IMR-90 (cell line): Measurements from ENCODE around the gene KRTAP10-11. TPM values are rescaled to one million over a fixed set of nuclear protein-coding genes. Genes with fewer than 3 reads are reported as not detected.

ENCODE experiments used
- ATAC-seq: fragments of 200-7000 bp; cut with Tn5 transposase; 2 replicates; pipeline ENCODE4 v1.9.1; 2020; ENCODE audit warnings: low read depth, mild to moderate bottlenecking, moderate library complexity
- BruUV-seq: library from RNA; stranded (reverse); fragments of 400-500 nt; replicated peaks from 2 replicates; lab custom pipeline; 2021; lab: Mats Ljungman, UMichigan
- CTCF ChIA-PET: fragments of 300-600 bp; formaldehyde crosslinking; extraction: SDS; loops from one replicate; lab custom pipeline; 2021; ENCODE audit warnings: antibody characterized with exemption; lab: Yijun Ruan, JAX
- POLR2A ChIA-PET: fragments of 300-600 bp; sonication (Branson Sonifier 250); formaldehyde crosslinking; loops from one replicate; lab custom pipeline; 2022; ENCODE audit warnings: antibody characterized with exemption; ENCODE audit not compliant: unreplicated experiment; lab: Charles Lee
- DNase-seq: peaks from one replicate; pipeline ENCODE4 v3.0.0; 2013
- H2AFZ ChIP-seq: replicated peaks from 2 replicates; pipeline ENCODE3; 2013; ENCODE audit warnings: low read length, mild to moderate bottlenecking; ENCODE audit not compliant: poor library complexity
- H2AK5ac ChIP-seq: 2 replicates; pipeline ENCODE4 v1.6.1; 2013; ENCODE audit warnings: low read depth, low read length, inconsistent platforms
- H2AK9ac ChIP-seq: replicated peaks from 2 replicates; pipeline ENCODE3; 2013; ENCODE audit warnings: mild to moderate bottlenecking, low read depth, low read length, moderate library complexity; ENCODE audit not compliant: poor library complexity
- H2BK120ac ChIP-seq: 2 replicates; pipeline ENCODE4 v1.6.1; 2013; ENCODE audit warnings: low read depth, low read length, inconsistent platforms
- H2BK15ac ChIP-seq: 3 replicates; pipeline ENCODE4 v1.6.1; 2013; ENCODE audit warnings: low read depth, low read length, inconsistent platforms
- H2BK20ac ChIP-seq: 2 replicates; pipeline ENCODE4 v1.6.1; 2013; ENCODE audit warnings: low read depth, mild to moderate bottlenecking, inconsistent platforms, low read length, moderate library complexity
- H2BK5ac ChIP-seq: 2 replicates; pipeline ENCODE4 v1.6.1; 2013; ENCODE audit warnings: mild to moderate bottlenecking, low read depth, low read length, inconsistent platforms; ENCODE audit not compliant: poor library complexity, severe bottlenecking
- H3K14ac ChIP-seq: replicated peaks from 2 replicates; pipeline ENCODE4 v1.6.1; 2013; ENCODE audit warnings: low read depth, low read length, inconsistent platforms
- H3K18ac ChIP-seq: 2 replicates; pipeline ENCODE4 v1.6.1; 2013; ENCODE audit warnings: low read depth, low read length, control low read depth
- H3K23ac ChIP-seq: 2 replicates; pipeline ENCODE4 v1.6.1; 2013; ENCODE audit warnings: low read depth, low read length, inconsistent platforms
- H3K27ac ChIP-seq: 2 replicates; pipeline ENCODE4 v1.5.1; 2013; ENCODE audit warnings: mild to moderate bottlenecking, control low read depth, low read length; ENCODE audit not compliant: insufficient read depth
- H3K27me3 ChIP-seq: 2 replicates; pipeline ENCODE4 v1.6.1; 2013; ENCODE audit warnings: low read length; ENCODE audit not compliant: control insufficient read depth, insufficient read depth
- H3K36me3 ChIP-seq: 2 replicates; pipeline ENCODE4 v1.6.1; 2013; ENCODE audit warnings: low read length, mixed read lengths; ENCODE audit not compliant: control insufficient read depth, insufficient read depth
- H3K4ac ChIP-seq: 2 replicates; pipeline ENCODE4 v1.6.1; 2013; ENCODE audit warnings: low read depth, low read length, inconsistent platforms
- H3K4me1 ChIP-seq: 2 replicates; pipeline ENCODE4 v1.6.1; 2013; ENCODE audit warnings: low read length, mixed read lengths; ENCODE audit not compliant: control insufficient read depth, insufficient read depth
- H3K4me2 ChIP-seq: 2 replicates; pipeline ENCODE4 v1.6.1; 2013; ENCODE audit warnings: low read depth, mild to moderate bottlenecking, control low read depth, low read length, moderate library complexity
- H3K4me3 ChIP-seq: 2 replicates; pipeline ENCODE4 v1.5.1; 2013; ENCODE audit warnings: low read depth, mild to moderate bottlenecking, control low read depth, low read length, moderate library complexity; ENCODE audit not compliant: insufficient read depth
- H3K56ac ChIP-seq: 2 replicates; pipeline ENCODE4 v1.6.1; 2013; ENCODE audit warnings: low read length, inconsistent platforms; ENCODE audit not compliant: insufficient read depth; ENCODE audit errors: extremely low read depth
- H3K79me1 ChIP-seq, 2 experiments: 2 replicates each; pipeline ENCODE4 v1.6.1; 2013; ENCODE audit warnings: low read length in 2 of 2, inconsistent platforms in 1 of 2, low read depth in 1 of 2
- H3K9ac ChIP-seq: 2 replicates; pipeline ENCODE4 v1.6.1; 2013; ENCODE audit warnings: low read depth, low read length, control low read depth
- H3K9me1 ChIP-seq: 2 replicates; pipeline ENCODE4 v1.6.1; 2013; ENCODE audit warnings: low read length, inconsistent platforms; ENCODE audit not compliant: insufficient read depth
- H3K9me3 ChIP-seq: 2 replicates; pipeline ENCODE4 v1.6.1; 2013; ENCODE audit warnings: low read length; ENCODE audit not compliant: control insufficient read depth, insufficient read depth
- H4K20me1 ChIP-seq: 2 replicates; pipeline ENCODE4 v1.6.1; 2013; ENCODE audit warnings: low read length, inconsistent platforms; ENCODE audit not compliant: insufficient read depth
- H4K5ac ChIP-seq: 2 replicates; pipeline ENCODE4 v1.6.1; 2013; ENCODE audit warnings: mild to moderate bottlenecking, low read depth, low read length, control low read depth
- H4K8ac ChIP-seq, 2 experiments: 2 replicates each; pipeline ENCODE4 v1.6.1; 2013; ENCODE audit warnings: low read depth in 2 of 2, low read length in 2 of 2, control low read depth in 1 of 2, inconsistent platforms in 1 of 2
- H4K91ac ChIP-seq: 2 replicates; pipeline ENCODE4 v1.6.1; 2013; ENCODE audit warnings: low read depth, low read length, inconsistent platforms; ENCODE audit not compliant: insufficient read depth
- BHLHE40 ChIP-seq: fragments of 150-350 bp; IDR thresholded peaks from 2 replicates; pipeline ENCODE4 v1.6.1; 2016; ENCODE audit warnings: mild to moderate bottlenecking, low read depth, low read length
- CEBPB ChIP-seq: IDR thresholded peaks from 2 replicates; pipeline ENCODE4 v1.6.1; 2012; ENCODE audit warnings: low read depth, low read length, improper control_type of control experiment
- CHD1 ChIP-seq: IDR thresholded peaks from 2 replicates; pipeline ENCODE4 v1.6.1; 2012; ENCODE audit warnings: low read depth, low read length, improper control_type of control experiment
- FOS ChIP-seq: fragments of 150-350 bp; IDR thresholded peaks from 2 replicates; pipeline ENCODE4 v1.6.1; 2016; ENCODE audit warnings: low read depth, low read length
- MAFK ChIP-seq: IDR thresholded peaks from 2 replicates; pipeline ENCODE4 v1.6.1; 2012; ENCODE audit warnings: low read depth, low read length, improper control_type of control experiment
- MAZ ChIP-seq: IDR thresholded peaks from 2 replicates; pipeline ENCODE4 v1.6.1; 2012; ENCODE audit warnings: low read depth, mild to moderate bottlenecking, low read length, improper control_type of control experiment, moderate library complexity, borderline replicate concordance
- MXI1 ChIP-seq: IDR thresholded peaks from 2 replicates; pipeline ENCODE4 v1.6.1; 2012; ENCODE audit warnings: low read depth, mild to moderate bottlenecking, low read length, moderate library complexity, borderline replicate concordance
- NFE2L2 ChIP-seq: fragments of 150-350 bp; IDR thresholded peaks from 2 replicates; pipeline ENCODE4 v1.6.1; 2016; ENCODE audit warnings: low read depth, mild to moderate bottlenecking, low read length
- POLR2A ChIP-seq: IDR thresholded peaks from 2 replicates; pipeline ENCODE4 v1.6.1; 2012; ENCODE audit warnings: mild to moderate bottlenecking, low read depth, low read length
- RAD21 ChIP-seq: IDR thresholded peaks from 2 replicates; pipeline ENCODE4 v1.6.1; 2012; ENCODE audit warnings: low read length, improper control_type of control experiment
- RCOR1 ChIP-seq: IDR thresholded peaks from 2 replicates; pipeline ENCODE4 v1.6.1; 2012; ENCODE audit warnings: mild to moderate bottlenecking, low read length, improper control_type of control experiment; ENCODE audit not compliant: insufficient replicate concordance
- RFX5 ChIP-seq: IDR thresholded peaks from 2 replicates; pipeline ENCODE4 v1.8.0; 2012; ENCODE audit warnings: low read depth, mild to moderate bottlenecking, low read length, moderate library complexity
- SMC3 ChIP-seq: fragments of 150-350 bp; IDR thresholded peaks from 2 replicates; pipeline ENCODE4 v1.6.1; 2016; ENCODE audit warnings: low read depth, mild to moderate bottlenecking, antibody characterized with exemption, low read length, moderate library complexity
- WGBS, 2 experiments: methylation state at CpG; one replicate each; pipeline versions ENCODE4 v1.1.5 to v1.1.7; 2013; ENCODE audit warnings: missing lambda C conversion rate in 2 of 2; ENCODE audit not compliant: insufficient read length in 1 of 2; ENCODE audit errors: extremely low coverage in 2 of 2; 5-methylcytosine and 5-hydroxymethylcytosine counted together
- dilution Hi-C: fragments of 300-500 bp; cut with HindIII; formaldehyde crosslinking; loops from one replicate; pipeline ENCODE4 v1.14.3; 2018; ENCODE audit warnings: low sequenced_read_pairs; ENCODE audit not compliant: unreplicated experiment
- in situ Hi-C: fragments of 300-500 bp; cut with MboI; formaldehyde crosslinking; loops from 3 replicates; pipeline ENCODE4 v1.14.3; 2019; ENCODE audit warnings: low sequenced_read_pairs, inconsistent platforms, mixed read lengths
- intact Hi-C: fragments of 100-400 bp; cut with micrococcal nuclease; formaldehyde crosslinking; loops from 2 replicates; pipeline ENCODE4 v1.10.0; 2022
- polyA plus RNA-seq, 3 experiments: library from polyadenylated mRNA; depleted of rRNA; stranded (reverse); fragments of >200 nt; gene quantifications; 2 replicates each; pipeline ENCODE4 v1.2.3, GENCODE V29; 2012; ENCODE audit warnings: low replicate concordance in 1 of 3
- total RNA-seq: library from RNA; depleted of rRNA; stranded (reverse); fragments of >200 nt; gene quantifications from 2 replicates; pipeline ENCODE4 v1.2.3, GENCODE V29; 2012
- TF ChIP-seq, protein P1 (sequence below): fragments of 150-350 bp; IDR thresholded peaks from 2 replicates; pipeline ENCODE4 v1.6.1; 2016; ENCODE audit warnings: low read depth, mild to moderate bottlenecking, low read length, moderate library complexity, borderline replicate concordance
- TF ChIP-seq, protein P2 (sequence below): fragments of 150-350 bp; IDR thresholded peaks from 2 replicates; pipeline ENCODE4 v1.6.1; 2017; ENCODE audit warnings: mild to moderate bottlenecking, antibody characterized with exemption, low read length, low read depth
- TF ChIP-seq, protein P3 (sequence below): conservative IDR thresholded peaks from 2 replicates; pipeline ENCODE4 v1.5.1; 2012; ENCODE audit warnings: mild to moderate bottlenecking, low read depth, low read length, improper control_type of control experiment

The KRTAP10-11 gene
- total and polyA plus RNA-seq, 2 of the 4 experiments (the other 2 are of a cell fraction): not detected

DNA sequence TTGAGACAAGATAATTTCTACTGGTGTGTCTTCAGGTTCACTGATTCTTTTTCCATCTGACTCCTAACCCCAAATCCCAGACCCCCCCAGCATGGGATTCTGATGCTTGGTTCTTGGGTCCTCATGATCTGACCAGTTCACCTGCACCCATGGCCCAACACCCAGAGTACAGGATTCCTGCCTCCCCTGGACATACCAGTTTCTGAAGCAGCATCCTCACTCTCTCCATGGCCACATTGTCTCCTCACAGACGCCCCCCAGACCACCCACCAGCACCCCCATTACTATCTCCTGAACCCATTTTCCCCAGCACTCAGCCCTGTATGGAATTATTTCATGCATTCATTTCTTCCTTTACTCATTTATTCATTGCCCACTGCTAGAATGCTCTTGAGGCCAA lies 10.7 kb downstream of the KRTAP10-11 start:
- Histone ChIP-seq H2BK5ac (no peak overlapping the region), H2BK15ac (no peak overlapping the region), H3K9me3 (peaks cover 3% of the 10 kb centered on the region), H2BK120ac (no peak overlapping the region), H3K27me3 (peaks cover 2% of the 10 kb centered on the region; the same call in 1 of the 2 replicates), H3K4ac (no peak overlapping the region), H4K91ac (no peak overlapping the region), H4K8ac (no peak overlapping the region), H3K79me1 (no peaks in the 10 kb centered on the region), H2AK9ac (no peak overlapping the region), H4K20me1 (no peaks in the 10 kb centered on the region), H3K23ac (no peak overlapping the region), H3K4me2 (no peak overlapping the region), H3K9me1 (no peaks in the 10 kb centered on the region), H3K4me3 (no peak overlapping the region), H2AFZ (no peak overlapping the region), H3K36me3 (no peaks in the 10 kb centered on the region), H3K27ac (no peak overlapping the region), H4K5ac (no peak overlapping the region), H3K14ac (no peak overlapping the region), H3K9ac (no peak overlapping the region), H3K56ac (no peak overlapping the region), H3K18ac (no peak overlapping the region), H2AK5ac (no peak overlapping the region), H2BK20ac (no peak overlapping the region), H3K4me1 (no peaks in the 10 kb centered on the region)
- no CpG with 5 or more reads among the region's 1 CpG for WGBS, 2 experiments
- no peak for DNase-seq
- POLR2A ChIA-PET: no interaction called here
- dilution Hi-C loops (no loop called here), in situ Hi-C loops (no loop called here), intact Hi-C loops (loop anchor here (10.0 kb wide), 1 partner anchor 58 kb away; the partner anchor contains the start of gene TSPEAR)
- no TSS peak for BruUV-seq
- TF ChIP-seq CHD1: no peak
- no peak for TF ChIP-seq SMC3
- TF ChIP-seq BHLHE40: no peak
- TF ChIP-seq, protein P1, sequence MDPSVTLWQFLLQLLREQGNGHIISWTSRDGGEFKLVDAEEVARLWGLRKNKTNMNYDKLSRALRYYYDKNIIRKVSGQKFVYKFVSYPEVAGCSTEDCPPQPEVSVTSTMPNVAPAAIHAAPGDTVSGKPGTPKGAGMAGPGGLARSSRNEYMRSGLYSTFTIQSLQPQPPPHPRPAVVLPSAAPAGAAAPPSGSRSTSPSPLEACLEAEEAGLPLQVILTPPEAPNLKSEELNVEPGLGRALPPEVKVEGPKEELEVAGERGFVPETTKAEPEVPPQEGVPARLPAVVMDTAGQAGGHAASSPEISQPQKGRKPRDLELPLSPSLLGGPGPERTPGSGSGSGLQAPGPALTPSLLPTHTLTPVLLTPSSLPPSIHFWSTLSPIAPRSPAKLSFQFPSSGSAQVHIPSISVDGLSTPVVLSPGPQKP: no peak
- TF ChIP-seq POLR2A: no peak
- TF ChIP-seq CEBPB: no peak
- no peak for TF ChIP-seq NFE2L2
- TF ChIP-seq, protein P2, sequence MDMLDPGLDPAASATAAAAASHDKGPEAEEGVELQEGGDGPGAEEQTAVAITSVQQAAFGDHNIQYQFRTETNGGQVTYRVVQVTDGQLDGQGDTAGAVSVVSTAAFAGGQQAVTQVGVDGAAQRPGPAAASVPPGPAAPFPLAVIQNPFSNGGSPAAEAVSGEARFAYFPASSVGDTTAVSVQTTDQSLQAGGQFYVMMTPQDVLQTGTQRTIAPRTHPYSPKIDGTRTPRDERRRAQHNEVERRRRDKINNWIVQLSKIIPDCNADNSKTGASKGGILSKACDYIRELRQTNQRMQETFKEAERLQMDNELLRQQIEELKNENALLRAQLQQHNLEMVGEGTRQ: no peak
- no peak for TF ChIP-seq MXI1
- no peak for TF ChIP-seq FOS
- TF ChIP-seq RCOR1: no peak
- TF ChIP-seq, protein P3, sequence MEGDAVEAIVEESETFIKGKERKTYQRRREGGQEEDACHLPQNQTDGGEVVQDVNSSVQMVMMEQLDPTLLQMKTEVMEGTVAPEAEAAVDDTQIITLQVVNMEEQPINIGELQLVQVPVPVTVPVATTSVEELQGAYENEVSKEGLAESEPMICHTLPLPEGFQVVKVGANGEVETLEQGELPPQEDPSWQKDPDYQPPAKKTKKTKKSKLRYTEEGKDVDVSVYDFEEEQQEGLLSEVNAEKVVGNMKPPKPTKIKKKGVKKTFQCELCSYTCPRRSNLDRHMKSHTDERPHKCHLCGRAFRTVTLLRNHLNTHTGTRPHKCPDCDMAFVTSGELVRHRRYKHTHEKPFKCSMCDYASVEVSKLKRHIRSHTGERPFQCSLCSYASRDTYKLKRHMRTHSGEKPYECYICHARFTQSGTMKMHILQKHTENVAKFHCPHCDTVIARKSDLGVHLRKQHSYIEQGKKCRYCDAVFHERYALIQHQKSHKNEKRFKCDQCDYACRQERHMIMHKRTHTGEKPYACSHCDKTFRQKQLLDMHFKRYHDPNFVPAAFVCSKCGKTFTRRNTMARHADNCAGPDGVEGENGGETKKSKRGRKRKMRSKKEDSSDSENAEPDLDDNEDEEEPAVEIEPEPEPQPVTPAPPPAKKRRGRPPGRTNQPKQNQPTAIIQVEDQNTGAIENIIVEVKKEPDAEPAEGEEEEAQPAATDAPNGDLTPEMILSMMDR: no peak
- no peak for TF ChIP-seq MAFK
- no peak for TF ChIP-seq RFX5
- TF ChIP-seq RAD21: no peak
- no peak for TF ChIP-seq MAZ
- ATAC-seq: no peak
- CTCF ChIA-PET: no interaction called here
